H1 (cell line): ENCODE data around the gene SCN1B. TPM values are rescaled to one million over a fixed set of nuclear protein-coding genes. Genes with fewer than 3 reads are reported as not detected.

ENCODE experiments used
- CTCF ChIA-PET: fragments of 300-600 bp; sonication (Branson Sonifier 250); formaldehyde crosslinking; loops from one replicate; lab custom pipeline; 2021; ENCODE audit not compliant: partially characterized antibody; lab: Charles Lee
- POLR2A ChIA-PET: fragments of 300-600 bp; sonication (Branson Sonifier 250); formaldehyde crosslinking; loops from one replicate; lab custom pipeline; 2021; ENCODE audit warnings: inconsistent platforms; ENCODE audit not compliant: partially characterized antibody; lab: Charles Lee
- DNase-seq, 2 experiments: peaks; one replicate each; pipeline versions ENCODE4 v3.0.0 to v3.0.0-alpha.2; 2010 to 2022; ENCODE audit warnings: low spot score in 2 of 2, low read depth in 1 of 2, mixed read lengths in 1 of 2
- FAIRE-seq: peaks from 2 replicates; lab custom pipeline; 2011; peaks lifted over from hg19 to GRCh38; lab: Jason Lieb, UNC
- H2AFZ ChIP-seq: 2 replicates; pipeline ENCODE4 v1.8.1; 2012; ENCODE audit warnings: low read length, inconsistent platforms
- H2AK5ac ChIP-seq: 2 replicates; pipeline ENCODE4 v1.6.1; 2013; ENCODE audit warnings: low read depth, low read length
- H2BK120ac ChIP-seq: replicated peaks from 2 replicates; pipeline ENCODE3; 2013; ENCODE audit warnings: low read depth, low read length, inconsistent platforms
- H2BK12ac ChIP-seq: 2 replicates; pipeline ENCODE4 v1.6.1; 2013; ENCODE audit warnings: low read depth, low read length
- H2BK15ac ChIP-seq: 2 replicates; pipeline ENCODE4 v1.6.1; 2013; ENCODE audit warnings: low read length
- H2BK20ac ChIP-seq: 2 replicates; pipeline ENCODE4 v1.6.1; 2013; ENCODE audit warnings: low read length
- H2BK5ac ChIP-seq: 2 replicates; pipeline ENCODE4 v1.6.1; 2013; ENCODE audit warnings: low read depth, low read length
- H3K14ac ChIP-seq: 2 replicates; pipeline ENCODE4 v1.6.1; 2013; ENCODE audit warnings: inconsistent platforms; ENCODE audit not compliant: insufficient read length
- H3K18ac ChIP-seq: 2 replicates; pipeline ENCODE4 v1.6.1; 2013; ENCODE audit warnings: low read length; ENCODE audit errors: extremely low read depth
- H3K23ac ChIP-seq: 2 replicates; pipeline ENCODE4 v1.6.1; 2013; ENCODE audit warnings: inconsistent platforms; ENCODE audit not compliant: insufficient read length
- H3K23me2 ChIP-seq: 2 replicates; pipeline ENCODE4 v1.6.1; 2013; ENCODE audit warnings: low read depth, low read length
- H3K27ac ChIP-seq: 2 replicates; pipeline ENCODE4 v1.6.1; 2011; ENCODE audit warnings: low read depth, low read length, inconsistent platforms
- H3K27me3 ChIP-seq, 4 experiments: replicated peaks in 1 of 4; 1 replicate in 1 of 4; 2 replicates in 3 of 4; pipeline versions ENCODE4 v1.6.1 to v1.8.1; 2011 to 2013; ENCODE audit warnings: low read length in 3 of 4, mild to moderate bottlenecking in 3 of 4, inconsistent platforms in 2 of 4, mixed read lengths in 2 of 4, moderate library complexity in 1 of 4; ENCODE audit not compliant: control insufficient read depth in 3 of 4, insufficient read depth in 3 of 4; ENCODE audit errors: extremely low read depth in 1 of 4
- H3K36me3 ChIP-seq, 4 experiments: 2 replicates each; pipeline versions ENCODE4 v1.6.1 to v1.8.1; 2011 to 2013; ENCODE audit warnings: mild to moderate bottlenecking in 4 of 4, low read length in 3 of 4, moderate library complexity in 2 of 4, control low read depth in 1 of 4, inconsistent platforms in 1 of 4; ENCODE audit not compliant: insufficient read depth in 4 of 4, control insufficient read depth in 2 of 4
- H3K4ac ChIP-seq: replicated peaks from 2 replicates; pipeline ENCODE3; 2013; ENCODE audit warnings: low read length, low read depth, mixed read lengths, inconsistent platforms; ENCODE audit not compliant: insufficient read length
- H3K4me1 ChIP-seq, 4 experiments: replicated peaks in 1 of 4; 1 replicate in 1 of 4; 2 replicates in 3 of 4; pipeline versions ENCODE4 v1.6.1 to v1.8.1; 2011 to 2013; ENCODE audit warnings: low read length in 3 of 4, inconsistent platforms in 2 of 4, mixed read lengths in 1 of 4; ENCODE audit not compliant: insufficient read depth in 4 of 4, control insufficient read depth in 3 of 4
- H3K4me2 ChIP-seq, 2 experiments: 2 replicates each; pipeline versions ENCODE4 v1.6.1 to v1.8.1; 2011 to 2013; ENCODE audit warnings: low read depth in 2 of 2, low read length in 2 of 2, control low read depth in 1 of 2, inconsistent platforms in 1 of 2, mild to moderate bottlenecking in 1 of 2; ENCODE audit not compliant: insufficient read depth in 1 of 2
- H3K4me3 ChIP-seq, 4 experiments: fragments of 200-600, 300-600 bp in 1 of 4; sonication (generic), shearing (Covaris generic), sonication (Bioruptor Twin) in 1 of 4; 2 replicates each; pipeline versions ENCODE4 v1.5.1 to v1.8.1; 2011 to 2016; ENCODE audit warnings: low read length in 4 of 4, low read depth in 3 of 4, control low read depth in 2 of 4, inconsistent platforms in 2 of 4, mild to moderate bottlenecking in 2 of 4, mixed read lengths in 1 of 4, moderate library complexity in 1 of 4; ENCODE audit not compliant: insufficient read depth in 2 of 4; ENCODE audit errors: extremely low read depth in 1 of 4
- H3K56ac ChIP-seq: replicated peaks from 2 replicates; pipeline ENCODE3; 2013; ENCODE audit warnings: low read depth, mild to moderate bottlenecking, mixed read lengths, low read length, inconsistent platforms; ENCODE audit not compliant: insufficient read length
- H3K79me1 ChIP-seq: 2 replicates; pipeline ENCODE4 v1.6.1; 2013; ENCODE audit warnings: low read depth, low read length, control low read depth
- H3K79me2 ChIP-seq, 2 experiments: 2 replicates each; pipeline versions ENCODE4 v1.6.1 to v1.8.1; 2012 to 2013; ENCODE audit warnings: low read length in 2 of 2, mild to moderate bottlenecking in 2 of 2, inconsistent platforms in 1 of 2; ENCODE audit not compliant: insufficient read depth in 2 of 2, control insufficient read depth in 1 of 2
- H3K9ac ChIP-seq, 4 experiments: replicated peaks in 1 of 4; 1 replicate in 1 of 4; 2 replicates in 3 of 4; pipeline versions ENCODE4 v1.6.1 to v1.8.1; 2011 to 2013; ENCODE audit warnings: low read depth in 3 of 4, low read length in 3 of 4, control low read depth in 2 of 4, mild to moderate bottlenecking in 2 of 4, moderate library complexity in 2 of 4, inconsistent platforms in 1 of 4; ENCODE audit errors: extremely low read depth in 1 of 4
- H3K9me3 ChIP-seq, 2 experiments: 2 replicates each; pipeline versions ENCODE4 v1.6.1 to v1.8.1; 2012 to 2013; ENCODE audit warnings: mild to moderate bottlenecking in 2 of 2, moderate library complexity in 2 of 2, control low read depth in 1 of 2, inconsistent platforms in 1 of 2, low read depth in 1 of 2, low read length in 1 of 2, mixed read lengths in 1 of 2; ENCODE audit not compliant: insufficient read depth in 2 of 2
- H4K20me1 ChIP-seq, 2 experiments: replicated peaks in 1 of 2; 2 replicates each; pipeline versions ENCODE3 to v1.8.1; 2011 to 2013; ENCODE audit warnings: inconsistent platforms in 2 of 2, low read length in 2 of 2, mild to moderate bottlenecking in 1 of 2; ENCODE audit not compliant: insufficient read depth in 2 of 2, control insufficient read depth in 1 of 2
- H4K5ac ChIP-seq: 2 replicates; pipeline ENCODE4 v1.6.1; 2013; ENCODE audit warnings: low read length, low read depth, mixed read lengths, inconsistent platforms; ENCODE audit not compliant: insufficient read length
- H4K8ac ChIP-seq: 2 replicates; pipeline ENCODE4 v1.8.0; 2013; ENCODE audit warnings: mild to moderate bottlenecking, moderate library complexity, low read length, inconsistent platforms; ENCODE audit not compliant: insufficient read depth; ENCODE audit errors: extremely low read depth
- H4K91ac ChIP-seq: replicated peaks from 2 replicates; pipeline ENCODE3; 2013; ENCODE audit warnings: low read length, mixed read lengths, inconsistent platforms; ENCODE audit not compliant: insufficient read length
- CTBP2 ChIP-seq: IDR thresholded peaks from 2 replicates; pipeline ENCODE4 v1.7.0; 2011; ENCODE audit warnings: borderline replicate concordance, mild to moderate bottlenecking, moderate library complexity, mixed read lengths, low read length; ENCODE audit not compliant: insufficient read depth, insufficient read length
- WGBS, 2 experiments: shearing (Covaris generic) in 1 of 2; methylation state at CpG; one replicate each; pipeline versions ENCODE4 v1.1.6 to v1.1.7; 2013 to 2015; ENCODE audit warnings: low lambda C conversion rate in 2 of 2, mixed read lengths in 2 of 2, inconsistent platforms in 1 of 2, low coverage in 1 of 2, missing lambda C conversion rate in 1 of 2; ENCODE audit not compliant: insufficient replicate concordance in 2 of 2, insufficient coverage in 1 of 2, insufficient read length in 1 of 2; ENCODE audit errors: extremely low coverage in 1 of 2, missing lambda C conversion rate in 1 of 2; 5-methylcytosine and 5-hydroxymethylcytosine counted together
- polyA plus RNA-seq, 7 experiments: library from polyadenylated mRNA; depleted of rRNA in 3 of 7; stranded (reverse) in 5 of 7; unstranded in 2 of 7; fragments of >200 nt in 5 of 7; fragments of 200-250 nt in 2 of 7; gene quantifications; 1 replicate in 5 of 7; 2 replicates in 1 of 7; 4 replicates in 1 of 7; pipeline versions ENCODE4 v1.2.1 to v1.2.3, GENCODE V29; 2011 to 2013; ENCODE audit warnings: missing spikeins in 2 of 7, mixed read lengths in 2 of 7
- total RNA-seq: library from RNA; stranded (reverse); fragmentation: NEBNext Ultra II Directional; extraction: Animal tissue kit (Norgen Biotek cat#: 25700); gene quantifications from 2 replicates; pipeline ENCODE4 v1.2.1, GENCODE V29; 2021

Gene SCN1B
- total and polyA plus RNA-seq, 2 of the 8 experiments (the other 6 are each of a cell fraction or from before 2014, with no cell fraction given), result 3.1 to 3.5 TPM

GRCh38 chr19:35081201-35081600 is 50.9 kb downstream of the SCN1B start:
- Histone ChIP-seq H3K36me3 (no peaks in the 10 kb centered on the region), H2BK120ac (no peak overlapping the region), H4K5ac (no peak overlapping the region), H3K4ac (no peak overlapping the region), H3K23ac (no peak overlapping the region), H3K14ac (no peak overlapping the region), H3K9me3 (no peaks in the 10 kb centered on the region; a peak in 1 of 4 replicates), H3K18ac (no peak overlapping the region), H3K27me3 (peaks cover 0 to 2% (median 0%) of the 10 kb centered on the region in 4 experiments; a peak in 2 of 7 replicates), H3K23me2 (no peaks in the 10 kb centered on the region; the same call in 1 of the 2 replicates), H2BK20ac (no peak overlapping the region), H3K27ac (no peak overlapping the region), H3K4me3 (no peak overlapping the region), H3K4me1 (peaks cover 0 to 3% (median 1%) of the 10 kb centered on the region in 4 experiments; a peak in 2 of 7 replicates), H4K8ac (no peak overlapping the region), H2BK5ac (no peak overlapping the region), H2AK5ac (no peak overlapping the region), H2BK15ac (peak overlapping the region; percentile 72; the same call in 1 of the 2 replicates), H2BK12ac (no peak overlapping the region), H4K20me1 (no peaks in the 10 kb centered on the region), H3K9ac (no peak overlapping the region), H3K56ac (no peak overlapping the region), H3K79me2 (no peaks in the 10 kb centered on the region), H2AFZ (no peak overlapping the region), H3K4me2 (no peak overlapping the region), H4K91ac (no peak overlapping the region), H3K79me1 (no peaks in the 10 kb centered on the region)
- FAIRE-seq, result no peak
- DNase-seq, result no peak
- POLR2A ChIA-PET, result interaction anchor here (0.7 to 1.5 kb wide), 3 partner anchors 13 to 428 kb away, joined by 3 to 4 read pairs (median 3); no protein-coding TSS in a partner anchor
- 90% methylated on average over 6 of the region's 6 CpGs; no CpG with 5 or more reads in 1 of the 2 experiments for WGBS, 2 experiments
- CTCF ChIA-PET, result interaction anchor here (0.8 to 4.4 kb wide), 10 partner anchors 10 to 106 kb away, joined by 3 to 34 read pairs (median 4); partner anchors contain the start of genes FXYD3 and FXYD5
- TF ChIP-seq CTBP2, result no peak
